Endothelial cell of umbilical vein (primary cell): Measurements from ENCODE around the gene MFAP4. TPM values are rescaled to one million over a fixed set of nuclear protein-coding genes. Genes with fewer than 3 reads are reported as not detected.

Experiments used
- BruUV-seq: library from RNA; stranded (reverse); fragments of 400-500 nt; replicated peaks from 2 replicates; lab custom pipeline; 2021; lab: Mats Ljungman, UMichigan
- CTCF ChIA-PET: fragments of 300-600, 350-600 bp; sonication (Branson Sonifier 250); formaldehyde crosslinking; loops from one replicate; lab custom pipeline; 2021; ENCODE audit warnings: antibody characterized with exemption, inconsistent platforms; lab: Charles Lee
- POLR2A ChIA-PET: fragments of 300-600, 350-600 bp; sonication (Branson Sonifier 250); formaldehyde crosslinking; loops from one replicate; lab custom pipeline; 2021; ENCODE audit warnings: antibody characterized with exemption, inconsistent platforms; lab: Charles Lee
- DNase-seq: peaks from one replicate; pipeline ENCODE4 v3.0.0-alpha.2; 2011; ENCODE audit warnings: low read depth, low spot score
- FAIRE-seq: peaks from 2 replicates; lab custom pipeline; 2011; peaks lifted over from hg19 to GRCh38; lab: Jason Lieb, UNC
- H2AFZ ChIP-seq: 2 replicates; pipeline ENCODE4 v1.6.0; 2012; ENCODE audit warnings: low read depth, low read length, control low read depth, inconsistent platforms
- H3K27ac ChIP-seq: 2 replicates; pipeline ENCODE4 v1.5.1; 2011; ENCODE audit warnings: low read depth, mild to moderate bottlenecking, control low read depth, low read length, moderate library complexity; ENCODE audit not compliant: insufficient read depth
- H3K27me3 ChIP-seq, 2 experiments: 2 replicates each; pipeline versions ENCODE4 v1.6.0 to v1.6.1; 2011; ENCODE audit warnings: low read length in 2 of 2, mixed read lengths in 1 of 2; ENCODE audit not compliant: control insufficient read depth in 2 of 2, insufficient read depth in 2 of 2
- H3K36me3 ChIP-seq, 2 experiments: 2 replicates in 1 of 2; 3 replicates in 1 of 2; pipeline ENCODE4 v1.5.1; 2011; ENCODE audit warnings: low read length in 2 of 2, mild to moderate bottlenecking in 1 of 2, moderate library complexity in 1 of 2; ENCODE audit not compliant: control insufficient read depth in 2 of 2, insufficient read depth in 2 of 2; ENCODE audit errors: extremely low read depth in 1 of 2
- H3K4me1 ChIP-seq: 3 replicates; pipeline ENCODE4 v1.5.1; 2011; ENCODE audit warnings: mild to moderate bottlenecking, low read length; ENCODE audit not compliant: control insufficient read depth, insufficient read depth; ENCODE audit errors: extremely low read depth
- H3K4me2 ChIP-seq: 2 replicates; pipeline ENCODE4 v1.6.1; 2011; ENCODE audit warnings: low read length, control low read depth, mixed read lengths; ENCODE audit not compliant: insufficient read depth
- H3K4me3 ChIP-seq, 3 experiments: fragments of 200-600 bp in 1 of 3; sonication (generic), shearing (Covaris generic) in 1 of 3; replicated peaks in 1 of 3; 2 replicates each; pipeline ENCODE4 v1.5.1; 2011 to 2016; ENCODE audit warnings: control low read depth in 3 of 3, low read length in 3 of 3, mild to moderate bottlenecking in 2 of 3, inconsistent platforms in 1 of 3, low read depth in 1 of 3, moderate library complexity in 1 of 3; ENCODE audit not compliant: insufficient read depth in 1 of 3
- H3K79me2 ChIP-seq: 2 replicates; pipeline ENCODE4 v1.6.0; 2012; ENCODE audit warnings: low read length, inconsistent platforms; ENCODE audit not compliant: control insufficient read depth, insufficient read depth
- H3K9ac ChIP-seq: replicated peaks from 2 replicates; pipeline ENCODE3; 2011; ENCODE audit warnings: low read length, control low read depth; ENCODE audit not compliant: insufficient read depth; ENCODE audit errors: extremely low read depth
- H3K9me1 ChIP-seq: replicated peaks from 3 replicates; pipeline ENCODE4 v1.6.0; 2011; ENCODE audit warnings: mild to moderate bottlenecking, low read length; ENCODE audit not compliant: control insufficient read depth, insufficient read depth; ENCODE audit errors: extremely low read depth
- H3K9me3 ChIP-seq: replicated peaks from 2 replicates; pipeline ENCODE4 v1.5.1; 2012; ENCODE audit warnings: low read length, inconsistent platforms; ENCODE audit not compliant: control insufficient read depth, insufficient read depth
- H4K20me1 ChIP-seq: replicated peaks from 2 replicates; pipeline ENCODE3; 2011; ENCODE audit warnings: mild to moderate bottlenecking, low read length; ENCODE audit not compliant: control insufficient read depth, insufficient read depth; ENCODE audit errors: extremely low read depth
- EZH2 ChIP-seq: IDR thresholded peaks from 2 replicates; pipeline ENCODE4 v1.6.1; 2012; ENCODE audit warnings: borderline replicate concordance, low read depth, mild to moderate bottlenecking, moderate library complexity, low read length, inconsistent platforms; ENCODE audit not compliant: severe bottlenecking
- FOS ChIP-seq: IDR thresholded peaks from 2 replicates; pipeline ENCODE4 v1.6.1; 2011; ENCODE audit warnings: mild to moderate bottlenecking, low read length, moderate library complexity, borderline replicate concordance; ENCODE audit not compliant: insufficient read depth
- GATA2 ChIP-seq: IDR thresholded peaks from 2 replicates; pipeline ENCODE4 v1.7.0; 2011; ENCODE audit warnings: low read depth, mild to moderate bottlenecking, moderate library complexity, mixed read lengths, low read length; ENCODE audit not compliant: insufficient read length, insufficient read depth
- JUN ChIP-seq: IDR thresholded peaks from 2 replicates; pipeline ENCODE4 v1.6.1; 2011; ENCODE audit warnings: borderline replicate concordance, low read depth; ENCODE audit not compliant: insufficient read length, insufficient read depth
- MYC ChIP-seq: IDR thresholded peaks from one replicate; pipeline ENCODE4 v1.6.1; 2011; ENCODE audit warnings: mild to moderate bottlenecking, low read depth, low read length
- POLR2A ChIP-seq: IDR thresholded peaks from 2 replicates; pipeline ENCODE4 v1.6.1; 2012; ENCODE audit warnings: low read depth, mild to moderate bottlenecking, control low read depth, low read length
- dilution Hi-C: fragments of 300-500 bp; cut with MboI; formaldehyde crosslinking; loops from one replicate; pipeline ENCODE4 v1.15.0; 2019; ENCODE audit warnings: low sequenced_read_pairs; ENCODE audit not compliant: extremely low pct_ligation_motif_present
- intact Hi-C: fragments of 100-400 bp; cut with micrococcal nuclease; formaldehyde crosslinking; loops from one replicate; pipeline ENCODE4 v1.10.0; 2022
- polyA plus RNA-seq, 4 experiments: library from polyadenylated mRNA; depleted of rRNA in 3 of 4; stranded (reverse) in 3 of 4; unstranded in 1 of 4; fragments of >200 nt; gene quantifications; 2 replicates each; pipeline versions ENCODE4 v1.2.1 to v1.2.3, GENCODE V29; 2011 to 2012; ENCODE audit warnings: missing spikeins in 1 of 4
- total RNA-seq: library from RNA; stranded (reverse); gene quantifications from 2 replicates; pipeline ENCODE4 v1.2.3, GENCODE V29; 2021
- TF ChIP-seq, protein P1 (sequence below), 2 donors: IDR thresholded peaks; 1 replicate in 1 of 2; 2 replicates in 1 of 2; pipeline ENCODE4 v1.5.1; 2011; ENCODE audit warnings: low read length in 2 of 2, mild to moderate bottlenecking in 2 of 2, moderate library complexity in 2 of 2, control low read depth in 1 of 2, inconsistent platforms in 1 of 2, low read depth in 1 of 2; ENCODE audit not compliant: insufficient read depth in 1 of 2; ENCODE audit errors: extremely low read depth in 1 of 2
- TF ChIP-seq, protein P2 (sequence below): IDR thresholded peaks from 2 replicates; pipeline ENCODE4 v1.6.1; 2011; ENCODE audit not compliant: insufficient read depth, insufficient read length

MFAP4 gene
- total and polyA plus RNA-seq, 2 donors (not counting 3 experiments of a cell fraction or from before 2014, with no cell fraction given): not detected

DNA sequence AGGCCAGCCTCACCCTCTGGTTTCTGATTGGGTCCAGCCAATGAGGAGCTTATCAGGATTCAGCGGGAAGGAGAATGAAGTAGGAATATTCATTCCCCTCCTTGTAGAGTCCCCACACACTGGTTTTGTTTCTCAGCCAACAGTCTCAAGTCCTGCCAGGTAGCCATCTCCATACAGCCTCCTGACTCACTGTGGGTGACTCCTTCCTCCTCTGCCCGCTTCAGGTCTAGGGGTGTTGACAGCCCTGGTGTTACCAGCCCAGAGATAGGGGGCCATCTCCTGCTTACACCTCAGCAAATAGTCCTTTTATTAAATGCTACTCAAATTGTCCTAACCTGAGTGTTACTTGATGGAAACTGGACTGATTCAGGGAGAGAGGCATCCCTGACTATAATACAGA lies 4.0 kb upstream of the MFAP4 start:
- Histone ChIP-seq H3K27me3 (peaks cover 9 to 19% of the 10 kb centered on the region in 2 experiments), H4K20me1 (no peaks in the 10 kb centered on the region), H3K79me2 (no peaks in the 10 kb centered on the region), H3K9me3 (no peaks in the 10 kb centered on the region), H3K27ac (no peak overlapping the region), H3K4me3 (no peak overlapping the region), H2AFZ (no peak overlapping the region), H3K9ac (no peak overlapping the region), H3K4me2 (no peak overlapping the region), H3K4me1 (no peaks in the 10 kb centered on the region), H3K36me3 (no peaks in the 10 kb centered on the region), H3K9me1 (no peaks in the 10 kb centered on the region)
- FAIRE-seq (no peak), DNase-seq (no peak)
- BruUV-seq: no TSS peak
- no peak for TF ChIP-seq FOS
- TF ChIP-seq, protein P1, sequence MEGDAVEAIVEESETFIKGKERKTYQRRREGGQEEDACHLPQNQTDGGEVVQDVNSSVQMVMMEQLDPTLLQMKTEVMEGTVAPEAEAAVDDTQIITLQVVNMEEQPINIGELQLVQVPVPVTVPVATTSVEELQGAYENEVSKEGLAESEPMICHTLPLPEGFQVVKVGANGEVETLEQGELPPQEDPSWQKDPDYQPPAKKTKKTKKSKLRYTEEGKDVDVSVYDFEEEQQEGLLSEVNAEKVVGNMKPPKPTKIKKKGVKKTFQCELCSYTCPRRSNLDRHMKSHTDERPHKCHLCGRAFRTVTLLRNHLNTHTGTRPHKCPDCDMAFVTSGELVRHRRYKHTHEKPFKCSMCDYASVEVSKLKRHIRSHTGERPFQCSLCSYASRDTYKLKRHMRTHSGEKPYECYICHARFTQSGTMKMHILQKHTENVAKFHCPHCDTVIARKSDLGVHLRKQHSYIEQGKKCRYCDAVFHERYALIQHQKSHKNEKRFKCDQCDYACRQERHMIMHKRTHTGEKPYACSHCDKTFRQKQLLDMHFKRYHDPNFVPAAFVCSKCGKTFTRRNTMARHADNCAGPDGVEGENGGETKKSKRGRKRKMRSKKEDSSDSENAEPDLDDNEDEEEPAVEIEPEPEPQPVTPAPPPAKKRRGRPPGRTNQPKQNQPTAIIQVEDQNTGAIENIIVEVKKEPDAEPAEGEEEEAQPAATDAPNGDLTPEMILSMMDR (IDR thresholded peaks at IDR 0.05; ENCODE audit: extremely low read depth in 1 of 2, insufficient read depth in 1 of 2, low read depth in 1 of 2, low read length in 2 of 2): no peak
- TF ChIP-seq POLR2A: no peak
- no peak for TF ChIP-seq EZH2
- no peak for TF ChIP-seq JUN
- TF ChIP-seq MYC: no peak
- no peak for TF ChIP-seq GATA2
- TF ChIP-seq, protein P2, sequence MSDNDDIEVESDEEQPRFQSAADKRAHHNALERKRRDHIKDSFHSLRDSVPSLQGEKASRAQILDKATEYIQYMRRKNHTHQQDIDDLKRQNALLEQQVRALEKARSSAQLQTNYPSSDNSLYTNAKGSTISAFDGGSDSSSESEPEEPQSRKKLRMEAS: no peak
- ChIA-PET POLR2A (no interaction called here), CTCF (no interaction called here)
- intact Hi-C loops: no loop called here
- dilution Hi-C loops: no loop called here
